Endothelial cell of umbilical vein (primary cell): ENCODE data around the gene ZNF618. TPM values are rescaled to one million over a fixed set of nuclear protein-coding genes. Genes with fewer than 3 reads are reported as not detected.

Experiments
- BruUV-seq: library from RNA; stranded (reverse); fragments of 400-500 nt; replicated peaks from 2 replicates; lab custom pipeline; 2021; lab: Mats Ljungman, UMichigan
- CTCF ChIA-PET: fragments of 300-600, 350-600 bp; sonication (Branson Sonifier 250); formaldehyde crosslinking; loops from one replicate; lab custom pipeline; 2021; ENCODE audit warnings: antibody characterized with exemption, inconsistent platforms; lab: Charles Lee
- POLR2A ChIA-PET: fragments of 300-600, 350-600 bp; sonication (Branson Sonifier 250); formaldehyde crosslinking; loops from one replicate; lab custom pipeline; 2021; ENCODE audit warnings: antibody characterized with exemption, inconsistent platforms; lab: Charles Lee
- DNase-seq: peaks from one replicate; pipeline ENCODE4 v3.0.0-alpha.2; 2011; ENCODE audit warnings: low read depth, low spot score
- FAIRE-seq: peaks from 2 replicates; lab custom pipeline; 2011; peaks lifted over from hg19 to GRCh38; lab: Jason Lieb, UNC
- H2AFZ ChIP-seq: 2 replicates; pipeline ENCODE4 v1.6.0; 2012; ENCODE audit warnings: low read depth, low read length, control low read depth, inconsistent platforms
- H3K27ac ChIP-seq: 2 replicates; pipeline ENCODE4 v1.5.1; 2011; ENCODE audit warnings: low read depth, mild to moderate bottlenecking, control low read depth, low read length, moderate library complexity; ENCODE audit not compliant: insufficient read depth
- H3K27me3 ChIP-seq, 2 experiments: 2 replicates each; pipeline versions ENCODE4 v1.6.0 to v1.6.1; 2011; ENCODE audit warnings: low read length in 2 of 2, mixed read lengths in 1 of 2; ENCODE audit not compliant: control insufficient read depth in 2 of 2, insufficient read depth in 2 of 2
- H3K36me3 ChIP-seq, 2 experiments: 2 replicates in 1 of 2; 3 replicates in 1 of 2; pipeline ENCODE4 v1.5.1; 2011; ENCODE audit warnings: low read length in 2 of 2, mild to moderate bottlenecking in 1 of 2, moderate library complexity in 1 of 2; ENCODE audit not compliant: control insufficient read depth in 2 of 2, insufficient read depth in 2 of 2; ENCODE audit errors: extremely low read depth in 1 of 2
- H3K4me1 ChIP-seq: 3 replicates; pipeline ENCODE4 v1.5.1; 2011; ENCODE audit warnings: mild to moderate bottlenecking, low read length; ENCODE audit not compliant: control insufficient read depth, insufficient read depth; ENCODE audit errors: extremely low read depth
- H3K4me2 ChIP-seq: 2 replicates; pipeline ENCODE4 v1.6.1; 2011; ENCODE audit warnings: low read length, control low read depth, mixed read lengths; ENCODE audit not compliant: insufficient read depth
- H3K4me3 ChIP-seq, 3 experiments: fragments of 200-600 bp in 1 of 3; sonication (generic), shearing (Covaris generic) in 1 of 3; replicated peaks in 1 of 3; 2 replicates each; pipeline ENCODE4 v1.5.1; 2011 to 2016; ENCODE audit warnings: control low read depth in 3 of 3, low read length in 3 of 3, mild to moderate bottlenecking in 2 of 3, inconsistent platforms in 1 of 3, low read depth in 1 of 3, moderate library complexity in 1 of 3; ENCODE audit not compliant: insufficient read depth in 1 of 3
- H3K79me2 ChIP-seq: 2 replicates; pipeline ENCODE4 v1.6.0; 2012; ENCODE audit warnings: low read length, inconsistent platforms; ENCODE audit not compliant: control insufficient read depth, insufficient read depth
- H3K9ac ChIP-seq: replicated peaks from 2 replicates; pipeline ENCODE3; 2011; ENCODE audit warnings: low read length, control low read depth; ENCODE audit not compliant: insufficient read depth; ENCODE audit errors: extremely low read depth
- H3K9me1 ChIP-seq: replicated peaks from 3 replicates; pipeline ENCODE4 v1.6.0; 2011; ENCODE audit warnings: mild to moderate bottlenecking, low read length; ENCODE audit not compliant: control insufficient read depth, insufficient read depth; ENCODE audit errors: extremely low read depth
- H3K9me3 ChIP-seq: replicated peaks from 2 replicates; pipeline ENCODE4 v1.5.1; 2012; ENCODE audit warnings: low read length, inconsistent platforms; ENCODE audit not compliant: control insufficient read depth, insufficient read depth
- H4K20me1 ChIP-seq: replicated peaks from 2 replicates; pipeline ENCODE3; 2011; ENCODE audit warnings: mild to moderate bottlenecking, low read length; ENCODE audit not compliant: control insufficient read depth, insufficient read depth; ENCODE audit errors: extremely low read depth
- CTCF ChIP-seq, 2 donors: IDR thresholded peaks; 1 replicate in 1 of 2; 2 replicates in 1 of 2; pipeline ENCODE4 v1.5.1; 2011; ENCODE audit warnings: low read length in 2 of 2, mild to moderate bottlenecking in 2 of 2, moderate library complexity in 2 of 2, control low read depth in 1 of 2, inconsistent platforms in 1 of 2, low read depth in 1 of 2; ENCODE audit not compliant: insufficient read depth in 1 of 2; ENCODE audit errors: extremely low read depth in 1 of 2
- GATA2 ChIP-seq: IDR thresholded peaks from 2 replicates; pipeline ENCODE4 v1.7.0; 2011; ENCODE audit warnings: low read depth, mild to moderate bottlenecking, moderate library complexity, mixed read lengths, low read length; ENCODE audit not compliant: insufficient read length, insufficient read depth
- MAX ChIP-seq: IDR thresholded peaks from 2 replicates; pipeline ENCODE4 v1.6.1; 2011; ENCODE audit not compliant: insufficient read depth, insufficient read length
- dilution Hi-C: fragments of 300-500 bp; cut with MboI; formaldehyde crosslinking; loops from one replicate; pipeline ENCODE4 v1.15.0; 2019; ENCODE audit warnings: low sequenced_read_pairs; ENCODE audit not compliant: extremely low pct_ligation_motif_present
- intact Hi-C: fragments of 100-400 bp; cut with micrococcal nuclease; formaldehyde crosslinking; loops from one replicate; pipeline ENCODE4 v1.10.0; 2022
- polyA plus RNA-seq, 4 experiments: library from polyadenylated mRNA; depleted of rRNA in 3 of 4; stranded (reverse) in 3 of 4; unstranded in 1 of 4; fragments of >200 nt; gene quantifications; 2 replicates each; pipeline versions ENCODE4 v1.2.1 to v1.2.3, GENCODE V29; 2011 to 2012; ENCODE audit warnings: missing spikeins in 1 of 4
- total RNA-seq: library from RNA; stranded (reverse); gene quantifications from 2 replicates; pipeline ENCODE4 v1.2.3, GENCODE V29; 2021

ZNF618 gene
- total and polyA plus RNA-seq, 2 donors (not counting 3 experiments of a cell fraction or from before 2014, with no cell fraction given) = 22.6 to 80.3 TPM

DNA sequence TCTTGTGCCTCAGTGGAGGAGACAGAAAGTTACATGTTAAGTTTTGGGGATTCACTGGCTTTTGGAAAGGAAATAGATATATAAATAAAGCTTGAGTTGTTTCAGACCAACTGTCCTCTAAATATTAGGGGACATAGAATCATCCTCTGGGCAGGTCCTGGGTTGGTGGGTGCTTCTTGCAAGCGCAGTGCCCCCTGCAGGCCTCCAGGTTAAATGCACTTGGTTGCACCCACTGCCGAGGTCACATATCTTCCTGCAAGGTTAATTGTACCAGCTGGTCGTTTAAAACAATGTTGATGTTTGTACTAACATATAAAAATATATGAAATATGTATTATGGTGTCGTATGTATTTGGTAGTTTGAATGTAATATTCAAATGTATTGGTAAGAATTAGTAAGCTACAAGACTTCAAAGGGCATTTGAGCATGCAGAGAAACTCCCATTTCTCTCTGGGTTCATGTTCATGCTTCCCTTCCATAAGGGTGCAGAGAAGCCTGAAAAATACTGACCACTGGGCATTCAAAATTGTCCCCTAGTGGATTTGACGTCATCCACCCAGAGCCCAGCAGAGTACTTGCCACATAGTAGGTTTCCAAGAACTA, 87.0 kb downstream of the ZNF618 start:
- CTCF ChIA-PET = interaction anchor here (0.7 to 4.3 kb wide), 37 partner anchors 9 to 328 kb away, joined by 3 to 56 read pairs (median 5); partner anchors contain the start of gene ZNF618
- intact Hi-C loops = loop anchor here (1.0 to 2.0 kb wide), 4 partner anchors 86 to 226 kb away; partner anchors contain the start of gene ZNF618
- H3K9me1 ChIP-seq = no peaks in the 10 kb centered on the region
- H3K27ac ChIP-seq = no peak overlapping the region
- POLR2A ChIA-PET = no interaction called here
- H3K4me2 ChIP-seq = no peak overlapping the region
- no TSS peak for BruUV-seq
- no peak overlapping the region for H2AFZ ChIP-seq
- no peak for TF ChIP-seq GATA2
- TF ChIP-seq CTCF (IDR thresholded peaks at IDR 0.05; ENCODE audit: extremely low read depth in 1 of 2, insufficient read depth in 1 of 2, low read depth in 1 of 2, low read length in 2 of 2) = peak; percentile 78 to 86
- no peak for TF ChIP-seq MAX
- H3K4me1 ChIP-seq = peaks cover 18% of the 10 kb centered on the region
- no peaks in the 10 kb centered on the region for H3K27me3 ChIP-seq
- no peaks in the 10 kb centered on the region for H3K9me3 ChIP-seq
- no peak overlapping the region for H3K9ac ChIP-seq
- dilution Hi-C loops = no loop called here
- no peak overlapping the region for H3K4me3 ChIP-seq
- no peaks in the 10 kb centered on the region for H4K20me1 ChIP-seq
- DNase-seq (peak; percentile 64), FAIRE-seq (peak; percentile 66)
- peaks cover 2 to 3% of the 10 kb centered on the region in 2 experiments for H3K36me3 ChIP-seq
- H3K79me2 ChIP-seq = peaks cover 78% of the 10 kb centered on the region
